ENCODE data around the gene GALNT10.

- TF ChIP-seq, protein P1, sequence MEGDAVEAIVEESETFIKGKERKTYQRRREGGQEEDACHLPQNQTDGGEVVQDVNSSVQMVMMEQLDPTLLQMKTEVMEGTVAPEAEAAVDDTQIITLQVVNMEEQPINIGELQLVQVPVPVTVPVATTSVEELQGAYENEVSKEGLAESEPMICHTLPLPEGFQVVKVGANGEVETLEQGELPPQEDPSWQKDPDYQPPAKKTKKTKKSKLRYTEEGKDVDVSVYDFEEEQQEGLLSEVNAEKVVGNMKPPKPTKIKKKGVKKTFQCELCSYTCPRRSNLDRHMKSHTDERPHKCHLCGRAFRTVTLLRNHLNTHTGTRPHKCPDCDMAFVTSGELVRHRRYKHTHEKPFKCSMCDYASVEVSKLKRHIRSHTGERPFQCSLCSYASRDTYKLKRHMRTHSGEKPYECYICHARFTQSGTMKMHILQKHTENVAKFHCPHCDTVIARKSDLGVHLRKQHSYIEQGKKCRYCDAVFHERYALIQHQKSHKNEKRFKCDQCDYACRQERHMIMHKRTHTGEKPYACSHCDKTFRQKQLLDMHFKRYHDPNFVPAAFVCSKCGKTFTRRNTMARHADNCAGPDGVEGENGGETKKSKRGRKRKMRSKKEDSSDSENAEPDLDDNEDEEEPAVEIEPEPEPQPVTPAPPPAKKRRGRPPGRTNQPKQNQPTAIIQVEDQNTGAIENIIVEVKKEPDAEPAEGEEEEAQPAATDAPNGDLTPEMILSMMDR (IDR thresholded peaks at IDR 0.05; ENCODE audit: poor library complexity): no peak
- TF ChIP-seq EZH2 (IDR thresholded peaks at IDR 0.05; ENCODE audit: borderline replicate concordance): no peak
Observed at GRCh38 chr5:154202379-154203260, 12.1 kb downstream of the GALNT10 start.
